Heart right ventricle (tissue), 16 donors: Measurements from ENCODE around the gene UBXN11. TPM values are rescaled to one million over a fixed set of nuclear protein-coding genes. Genes with fewer than 3 reads are reported as not detected.
A peak's percentile ranks its signal among the peaks of the same experiment; 100 is the strongest.

Experiments used
- ATAC-seq, 8 donors: fragments of 200-7000 bp; cut with Tn5 transposase; one replicate each; pipeline ENCODE4 v1.9.1; 2020; ENCODE audit warnings: mild to moderate bottlenecking in 8 of 8, moderate library complexity in 8 of 8, moderate number of reproducible peaks in 1 of 8
- DNase-seq, 2 donors: peaks; one replicate each; pipeline ENCODE4 v3.0.0-alpha.2; 2020
- H3K27ac ChIP-seq, 10 donors: fragments of 200-600 bp; sonication (generic) in 2 of 10; one replicate each; pipeline versions ENCODE4 v1.5.0 to v1.8.0; 2020 to 2022; ENCODE audit warnings: mild to moderate bottlenecking in 3 of 10
- H3K27me3 ChIP-seq, 7 donors: fragments of 200-600 bp; one replicate each; pipeline ENCODE4 v1.8.0; 2021 to 2022; ENCODE audit warnings: mild to moderate bottlenecking in 2 of 7
- H3K36me3 ChIP-seq, 9 donors: fragments of 200-600 bp; sonication (generic) in 1 of 9; one replicate each; pipeline versions ENCODE4 v1.5.0 to v1.8.0; 2020 to 2022; ENCODE audit warnings: mild to moderate bottlenecking in 2 of 9
- H3K4me1 ChIP-seq, 9 donors: fragments of 200-600 bp; sonication (generic) in 1 of 9; one replicate each; pipeline versions ENCODE4 v1.5.0 to v1.8.0; 2020 to 2022; ENCODE audit warnings: mild to moderate bottlenecking in 4 of 9
- H3K4me3 ChIP-seq, 10 donors: fragments of 200-600 bp; sonication (generic) in 2 of 10; one replicate each; pipeline versions ENCODE4 v1.5.0 to v1.8.0; 2020 to 2022; ENCODE audit warnings: mild to moderate bottlenecking in 7 of 10, moderate library complexity in 2 of 10
- H3K9me3 ChIP-seq, 11 donors: fragments of 200-600 bp in 10 of 11; sonication (generic) in 2 of 11; one replicate each; pipeline versions ENCODE4 v1.5.0 to v1.8.0; 2013 to 2022; ENCODE audit warnings: mild to moderate bottlenecking in 2 of 11, control low read depth in 1 of 11, moderate library complexity in 1 of 11
- CTCF ChIP-seq, 9 donors: fragments of 200-600 bp; sonication (generic) in 2 of 9; IDR thresholded peaks; one replicate each; pipeline versions ENCODE4 v1.5.0 to v1.8.0; 2021 to 2022; ENCODE audit warnings: antibody characterized with exemption in 9 of 9, mild to moderate bottlenecking in 5 of 9, moderate library complexity in 1 of 9
- WGBS, 2 donors: extraction: QIAGEN DNeasy Blood & Tissue Kit; methylation state at CpG; one replicate each; pipeline ENCODE4 v1.1.7; 2013; ENCODE audit warnings: inconsistent platforms in 1 of 2; 5-methylcytosine and 5-hydroxymethylcytosine counted together
- intact Hi-C, 10 donors: fragments of 100-400 bp; cut with DNase I; formaldehyde crosslinking; loops; one replicate each; pipeline versions ENCODE4 v1.11.1 to v1.14.2; 2022
- polyA plus RNA-seq, 2 donors: library from polyadenylated mRNA; stranded (reverse); fragments of 200-250 nt; gene quantifications; one replicate each; pipeline ENCODE4 v1.2.3, GENCODE V29; 2013
- total RNA-seq, 10 donors: library from RNA; stranded (reverse); fragmentation: NEBNext Ultra II Directional in 3 of 10; extraction: Animal tissue kit (Norgen Biotek cat#: 25700) in 3 of 10; gene quantifications; one replicate each; pipeline versions ENCODE4 v1.2.1 to v1.2.4, GENCODE V29; 2021 to 2023
- donor health status: Arrhythmogenic right ventricular cardiomyopathy.
- donor health status: ischemic (EF 13 %, LVEDD 7.1; RV severe dilation, severe dysfunction).
- donor health status: healthy with polysubstance abuse.
- donor health status: DM: no; HTN: yes; CAD: no.
- donor health status: DM: no; HTN: no; CAD: no.
- donor health status: ischemic (EF 25% LVEDD 6.9; RV normal size, moderate dysfunction).
- donor health status: ischemic (EF 25% LVEDD 5.7; RV mildly dilated, moderate dysfunction).
- donor health status: healthy.
- donor health status: DM: yes; HTN: yes; CAD: no.
- donor health status: Ischemic cardiomyopathy.
- donor health status: ischemic (EF 35%, LVEDD 5.7; RV mildly dilated, moderate dysfunction).
- donor health status: nonischemic (EF 11% LVEDD 7.7; RV severe dilation, severe dysfunction).
- donor health status: DM: yes; HTN: yes; CAD: no.
- donor health status: PGD.
- donor health status: ischemic (EF 29% LVEDD 5.4; RV normal size, mild dysfunction).
- donor health status: nonischemic (EF 23%, LVEDD 6.1; RV moderate dilation, normal function).

UBXN11 gene
- total and polyA plus RNA-seq, 12 donors: 5.4 to 20.2 (median 8.2) TPM

- H3K4me1 ChIP-seq: peaks cover 0 to 23% (median 0%) of the 10 kb centered on the region in 9 donors
Observed at GRCh38 chr1:26297057-26297790, 9.2 kb downstream of the UBXN11 start.

GRCh38 chr1:26296340-26297056 lies 9.9 kb downstream of the UBXN11 start:
- no peaks in the 10 kb centered on the region for H3K9me3 ChIP-seq
- no peak for TF ChIP-seq CTCF (IDR thresholded peaks at IDR 0.05)
- intact Hi-C loops: no loop called here
- H3K27me3 ChIP-seq: no peaks in the 10 kb centered on the region
- peaks cover 0 to 16% (median 0%) of the 10 kb centered on the region in 9 donors for H3K36me3 ChIP-seq
- DNase-seq (no peak), ATAC-seq (no peak)
- H3K27ac ChIP-seq: no peak overlapping the region
- peaks cover 0 to 30% (median 2%) of the 10 kb centered on the region in 9 donors for H3K4me1 ChIP-seq
- 87 to 92% methylated on average over 16 of the region's 16 CpGs for WGBS, 2 donors
- no peak overlapping the region for H3K4me3 ChIP-seq

More at GRCh38 chr1:26297057-26297790, 9.2 kb downstream of the UBXN11 start:
- DNase-seq: no peak
- Histone ChIP-seq H3K27me3 (no peaks in the 10 kb centered on the region), H3K9me3 (no peaks in the 10 kb centered on the region), H3K27ac (no peak overlapping the region), H3K4me3 (no peak overlapping the region), H3K36me3 (peaks cover 0 to 16% (median 0%) of the 10 kb centered on the region in 9 donors)
- TF ChIP-seq CTCF (IDR thresholded peaks at IDR 0.05): no peak
- 90 to 98% methylated on average over 10 to 12 of the region's 12 CpGs for WGBS, 2 donors
- intact Hi-C loops: no loop called here
- ATAC-seq: peak in 1 of 8 donors; percentile 16

- DNase-seq: no peak
- H3K9me3 ChIP-seq: no peaks in the 10 kb centered on the region
- peaks cover 0 to 35% (median 8%) of the 10 kb centered on the region in 9 donors for H3K4me1 ChIP-seq
- ATAC-seq: no peak
- H3K36me3 ChIP-seq: peaks cover 0 to 16% (median 0%) of the 10 kb centered on the region in 9 donors
- H3K27me3 ChIP-seq: no peaks in the 10 kb centered on the region
- no peak for TF ChIP-seq CTCF (IDR thresholded peaks at IDR 0.05)
- WGBS, 2 donors: 89 to 91% methylated on average over 22 of the region's 22 CpGs
- H3K4me3 ChIP-seq: no peak overlapping the region
- H3K27ac ChIP-seq: no peak overlapping the region
- intact Hi-C loops: no loop called here
Observed at GRCh38 chr1:26295194-26296138, 11.0 kb downstream of the UBXN11 start.
